Ascending aorta (tissue), 2 donors: ENCODE results near the gene SCAMP5. TPM values are rescaled to one million over a fixed set of nuclear protein-coding genes. Genes with fewer than 3 reads are reported as not detected.
A peak's percentile ranks its signal among the peaks of the same experiment; 100 is the strongest.

Source experiments
- DNase-seq, 2 donors: peaks; one replicate each; pipeline ENCODE4 v3.0.0-alpha.2; 2019; ENCODE audit warnings: low spot score in 2 of 2
- H3K27ac ChIP-seq, 2 donors: fragments of 200-600 bp; sonication (generic); one replicate each; pipeline ENCODE4 v1.5.1; 2016 to 2017; ENCODE audit warnings: mild to moderate bottlenecking in 1 of 2
- H3K27me3 ChIP-seq: fragments of 200-600 bp; sonication (generic); one replicate; pipeline ENCODE4 v1.5.1; 2017
- H3K36me3 ChIP-seq, 2 donors: fragments of 200-600 bp; sonication (generic); one replicate each; pipeline ENCODE4 v1.5.1; 2016
- H3K4me1 ChIP-seq, 2 donors: fragments of 200-600 bp; sonication (generic); one replicate each; pipeline ENCODE4 v1.5.1; 2016 to 2017; ENCODE audit warnings: mild to moderate bottlenecking in 1 of 2
- H3K4me3 ChIP-seq, 2 donors: fragments of 200-600 bp; sonication (generic); one replicate each; pipeline ENCODE4 v1.5.1; 2016 to 2017; ENCODE audit warnings: mild to moderate bottlenecking in 1 of 2
- H3K9me3 ChIP-seq, 2 donors: fragments of 200-600 bp; sonication (generic); one replicate each; pipeline ENCODE4 v1.5.1; 2016
- CTCF ChIP-seq, 3 experiments: fragments of 200-600 bp in 2 of 3; fragments of 450-650 bp in 1 of 3; sonication (generic) in 2 of 3; IDR thresholded peaks; one replicate each; pipeline ENCODE4 v1.5.1; 2016 to 2019; ENCODE audit warnings: antibody characterized with exemption in 3 of 3, mild to moderate bottlenecking in 1 of 3, moderate library complexity in 1 of 3
- intact Hi-C: fragments of 100-400 bp; cut with DNase I; formaldehyde crosslinking; loops from one replicate; pipeline ENCODE4 v1.15.1; 2023
- total RNA-seq: library from RNA; depleted of rRNA; stranded (reverse); fragments of >200 nt; gene quantifications from one replicate; pipeline ENCODE4 v1.1.0, GENCODE V29; 2016

Gene SCAMP5
- total RNA-seq, 1 donor from 2014 or later = 0.43 TPM

GRCh38 chr15:74988007-74988800 lies 7.2 kb upstream of the SCAMP5 start:
- DNase-seq = no peak
- TF ChIP-seq CTCF (IDR thresholded peaks at IDR 0.05) = peak in 1 of 3 experiments; percentile 19
- H3K4me3 ChIP-seq = no peak overlapping the region

GRCh38 chr15:74989527-74989926 lies 5.8 kb upstream of the SCAMP5 start:
- intact Hi-C loops = no loop called here
- H3K27me3 ChIP-seq = no peaks in the 10 kb centered on the region
- no peaks in the 10 kb centered on the region for H3K36me3 ChIP-seq
- H3K4me3 ChIP-seq = no peak overlapping the region
- no peak overlapping the region for H3K27ac ChIP-seq
- TF ChIP-seq CTCF (IDR thresholded peaks at IDR 0.05) = no peak
- no peaks in the 10 kb centered on the region for H3K9me3 ChIP-seq
- DNase-seq = no peak
- H3K4me1 ChIP-seq = no peaks in the 10 kb centered on the region

More at GRCh38 chr15:74988007-74988800, 7.2 kb upstream of the SCAMP5 start:
- intact Hi-C loops = no loop called here
- no peaks in the 10 kb centered on the region for H3K36me3 ChIP-seq
- H3K9me3 ChIP-seq = no peaks in the 10 kb centered on the region
- no peaks in the 10 kb centered on the region for H3K4me1 ChIP-seq
- H3K27me3 ChIP-seq = no peaks in the 10 kb centered on the region
- H3K27ac ChIP-seq = no peak overlapping the region

- DNase-seq = no peak
- no peaks in the 10 kb centered on the region for H3K27me3 ChIP-seq
- peaks cover 5 to 8% of the 10 kb centered on the region in 2 donors for H3K4me1 ChIP-seq
- intact Hi-C loops = no loop called here
- no peak overlapping the region for H3K4me3 ChIP-seq
- no peak overlapping the region for H3K27ac ChIP-seq
- H3K36me3 ChIP-seq = no peaks in the 10 kb centered on the region
- H3K9me3 ChIP-seq = no peaks in the 10 kb centered on the region
- TF ChIP-seq CTCF (IDR thresholded peaks at IDR 0.05) = no peak
These were observed 2.7 kb upstream of the SCAMP5 start for GRCh38 chr15:74992619-74993018.

- no peak for TF ChIP-seq CTCF (IDR thresholded peaks at IDR 0.05)
- intact Hi-C loops = loop anchor here (2.0 kb wide), 1 partner anchor 29 kb away; the partner anchor contains the start of gene PPCDC
- H3K27me3 ChIP-seq = no peaks in the 10 kb centered on the region
- no peak for DNase-seq
- H3K9me3 ChIP-seq = no peaks in the 10 kb centered on the region
- no peak overlapping the region for H3K4me3 ChIP-seq
- H3K27ac ChIP-seq = no peak overlapping the region
- peaks cover 5 to 8% of the 10 kb centered on the region in 2 donors for H3K4me1 ChIP-seq
- H3K36me3 ChIP-seq = no peaks in the 10 kb centered on the region
These were observed 1.1 kb upstream of the SCAMP5 start for GRCh38 chr15:74994236-74994635.

GRCh38 chr15:74994685-74995084 lies 678 bp upstream of the SCAMP5 start:
- Histone ChIP-seq H3K4me3 (peak overlapping the region; percentile 73 to 79), H3K9me3 (no peaks in the 10 kb centered on the region), H3K27me3 (no peaks in the 10 kb centered on the region), H3K4me1 (peaks cover 5 to 8% of the 10 kb centered on the region in 2 donors), H3K27ac (no peak overlapping the region), H3K36me3 (no peaks in the 10 kb centered on the region)
- intact Hi-C loops = loop anchor here (2.0 kb wide), 1 partner anchor 28 kb away; the partner anchor contains the start of gene PPCDC
- DNase-seq = no peak
- TF ChIP-seq CTCF (IDR thresholded peaks at IDR 0.05) = no peak
